ENCODE data around the gene GRAP. TPM values are rescaled to one million over a fixed set of nuclear protein-coding genes. Genes with fewer than 3 reads are reported as not detected.

Gene GRAP
- total RNA-seq, 1 experiment from 2014 or later = 0.55 TPM

- Histone ChIP-seq H3K79me2 (ENCODE audit: insufficient read depth, low read length) (no peaks in the 10 kb centered on the region), H3K56ac (ENCODE audit: insufficient read length, low read depth, low read length) (no peak overlapping the region), H2BK12ac (ENCODE audit: insufficient read length, low read depth, low read length) (no peak overlapping the region), H4K91ac (ENCODE audit: insufficient read length, low read depth, low read length) (no peak overlapping the region), H3K9ac (ENCODE audit: extremely low read depth, insufficient read length, low read length) (no peak overlapping the region), H3K27me3 (ENCODE audit: insufficient read depth, low read length) (no peaks in the 10 kb centered on the region; the same call in 1 of the 2 replicates), H3T11ph (ENCODE audit: low read length) (no peak overlapping the region), H4K5ac (ENCODE audit: insufficient read length, low read depth, low read length) (no peak overlapping the region), H3K79me1 (ENCODE audit: insufficient read depth, low read depth, low read length, poor library complexity, severe bottlenecking) (no peaks in the 10 kb centered on the region), H3K23ac (ENCODE audit: insufficient read length, low read depth, low read length) (no peak overlapping the region), H2AFZ (ENCODE audit: low read length) (no peak overlapping the region), H3K4me2 (ENCODE audit: insufficient read depth, insufficient read length, low read length) (no peak overlapping the region), H3K23me2 (ENCODE audit: insufficient read length, low read depth, low read length, poor library complexity, severe bottlenecking) (no peaks in the 10 kb centered on the region), H2BK120ac (ENCODE audit: low read depth, low read length, poor library complexity, severe bottlenecking) (no peak overlapping the region), H3K4me1 (ENCODE audit: insufficient read depth, low read length) (no peaks in the 10 kb centered on the region), H3K14ac (ENCODE audit: insufficient read depth, low read length) (no peak overlapping the region; the same call in 1 of the 2 replicates), H2AK5ac (ENCODE audit: insufficient read length, low read length) (no peak overlapping the region), H2BK15ac (ENCODE audit: low read depth, low read length) (no peak overlapping the region), H3K4ac (ENCODE audit: low read depth, low read length) (no peak overlapping the region), H4K8ac (replicated peaks; ENCODE audit: insufficient read length, low read depth, low read length) (no peak overlapping the region), H4K20me1 (ENCODE audit: control insufficient read depth, insufficient read depth, insufficient read length) (no peaks in the 10 kb centered on the region), H3K27ac (ENCODE audit: insufficient read length, low read depth, low read length) (no peak overlapping the region), H2BK5ac (ENCODE audit: insufficient read length, low read length) (no peak overlapping the region), H3K9me3 (ENCODE audit: control insufficient read depth, low read depth, low read length) (no peaks in the 10 kb centered on the region), H2BK20ac (ENCODE audit: low read depth, low read length, poor library complexity, severe bottlenecking) (no peak overlapping the region), H3K18ac (ENCODE audit: insufficient read length, low read depth, low read length) (no peak overlapping the region)
- Mint-ChIP-seq H3K9me3 (no peaks in the 10 kb centered on the region), H3K36me3 (ENCODE audit: insufficient read depth in 1 of 3, low read depth in 3 of 3) (no peaks in the 10 kb centered on the region; a peak in 1 of 7 replicates), H3K4me1 (peaks cover 16 to 45% of the 10 kb centered on the region in 2 experiments), H3K4me3 (no peak overlapping the region), H3K27me3 (ENCODE audit: low read depth) (peaks cover 8% of the 10 kb centered on the region), H3K27ac (no peak overlapping the region)
- TF ChIP-seq, protein P1, sequence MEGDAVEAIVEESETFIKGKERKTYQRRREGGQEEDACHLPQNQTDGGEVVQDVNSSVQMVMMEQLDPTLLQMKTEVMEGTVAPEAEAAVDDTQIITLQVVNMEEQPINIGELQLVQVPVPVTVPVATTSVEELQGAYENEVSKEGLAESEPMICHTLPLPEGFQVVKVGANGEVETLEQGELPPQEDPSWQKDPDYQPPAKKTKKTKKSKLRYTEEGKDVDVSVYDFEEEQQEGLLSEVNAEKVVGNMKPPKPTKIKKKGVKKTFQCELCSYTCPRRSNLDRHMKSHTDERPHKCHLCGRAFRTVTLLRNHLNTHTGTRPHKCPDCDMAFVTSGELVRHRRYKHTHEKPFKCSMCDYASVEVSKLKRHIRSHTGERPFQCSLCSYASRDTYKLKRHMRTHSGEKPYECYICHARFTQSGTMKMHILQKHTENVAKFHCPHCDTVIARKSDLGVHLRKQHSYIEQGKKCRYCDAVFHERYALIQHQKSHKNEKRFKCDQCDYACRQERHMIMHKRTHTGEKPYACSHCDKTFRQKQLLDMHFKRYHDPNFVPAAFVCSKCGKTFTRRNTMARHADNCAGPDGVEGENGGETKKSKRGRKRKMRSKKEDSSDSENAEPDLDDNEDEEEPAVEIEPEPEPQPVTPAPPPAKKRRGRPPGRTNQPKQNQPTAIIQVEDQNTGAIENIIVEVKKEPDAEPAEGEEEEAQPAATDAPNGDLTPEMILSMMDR (conservative IDR thresholded peaks at IDR 0.05) = no peak
- no peak for DNase-seq
- no CpG with 5 or more reads among the region's 29 CpGs for WGBS (ENCODE audit: extremely low coverage, insufficient read length, low lambda C conversion rate)
These were observed 32.0 kb downstream of the GRAP start for GRCh38 chr17:19014628-19015215.

Measured in H9 (cell line).